ENCODE data around the gene SHPK.

Gene SHPK

GRCh38 chr17:3571043-3571900, 64.8 kb downstream of the SHPK start:
- no peak for ATAC-seq
- TF ChIP-seq CSRNP3 (CRISPR knock-in tag; IDR thresholded peaks at IDR 0.05) (no peak), SNAI2 (CRISPR knock-in tag; IDR thresholded peaks at IDR 0.05) (no peak), TCF4 (CRISPR knock-in tag; IDR thresholded peaks at IDR 0.05; ENCODE audit: borderline replicate concordance) (no peak), CREB5 (CRISPR knock-in tag; IDR thresholded peaks at IDR 0.05; ENCODE audit: low read depth) (no peak), ZNF565 (CRISPR knock-in tag; conservative IDR thresholded peaks at IDR 0.05; ENCODE audit: low read depth) (no peak), ZNF70 (CRISPR knock-in tag; IDR thresholded peaks at IDR 0.05) (no peak), ZC3H10 (CRISPR knock-in tag; IDR thresholded peaks at IDR 0.05) (no peak), ZFP30 (CRISPR knock-in tag; IDR thresholded peaks at IDR 0.05) (no peak), GLIS3 (CRISPR knock-in tag; IDR thresholded peaks at IDR 0.05) (no peak), RARB (CRISPR knock-in tag; IDR thresholded peaks at IDR 0.05) (no peak), TOX (CRISPR knock-in tag; IDR thresholded peaks at IDR 0.05; ENCODE audit: borderline replicate concordance) (no peak), CSDC2 (CRISPR knock-in tag; IDR thresholded peaks at IDR 0.05) (no peak), POU6F1 (CRISPR knock-in tag; IDR thresholded peaks at IDR 0.05; ENCODE audit: borderline replicate concordance, low read depth) (no peak), ESRRG (CRISPR knock-in tag; IDR thresholded peaks at IDR 0.05) (no peak), BACH2 (CRISPR knock-in tag; IDR thresholded peaks at IDR 0.05; ENCODE audit: borderline replicate concordance) (no peak)

- peak; percentile 21; the same call in 1 of the 3 replicates for ATAC-seq
Observed at GRCh38 chr17:3569534-3570137, 66.4 kb downstream of the SHPK start.

GRCh38 chr17:3566551-3566950, 69.5 kb downstream of the SHPK start:
- no peak for ATAC-seq
- TF ChIP-seq TSHZ2 (CRISPR knock-in tag; IDR thresholded peaks at IDR 0.05): no peak
- TF ChIP-seq CREB5 (CRISPR knock-in tag; IDR thresholded peaks at IDR 0.05; ENCODE audit: low read depth): no peak
- no peak for TF ChIP-seq PPARA (CRISPR knock-in tag; IDR thresholded peaks at IDR 0.05; ENCODE audit: borderline replicate concordance)
- no peak for TF ChIP-seq TCF4 (CRISPR knock-in tag; IDR thresholded peaks at IDR 0.05; ENCODE audit: borderline replicate concordance)
- TF ChIP-seq TOX (CRISPR knock-in tag; IDR thresholded peaks at IDR 0.05; ENCODE audit: borderline replicate concordance): no peak
- TF ChIP-seq ARNTL (CRISPR knock-in tag; IDR thresholded peaks at IDR 0.05; ENCODE audit: borderline replicate concordance, low read depth): no peak
- no peak for TF ChIP-seq CSRNP3 (CRISPR knock-in tag; IDR thresholded peaks at IDR 0.05)
- TF ChIP-seq ZFP30 (CRISPR knock-in tag; IDR thresholded peaks at IDR 0.05): no peak
- TF ChIP-seq ZFP3 (CRISPR knock-in tag; IDR thresholded peaks at IDR 0.05): no peak
- no peak for TF ChIP-seq OSR1 (CRISPR knock-in tag; IDR thresholded peaks at IDR 0.05)
- no peak for TF ChIP-seq GLIS3 (CRISPR knock-in tag; IDR thresholded peaks at IDR 0.05)

More at GRCh38 chr17:3569534-3570137, 66.4 kb downstream of the SHPK start:
- TF ChIP-seq OSR1 (CRISPR knock-in tag; IDR thresholded peaks at IDR 0.05) (no peak), CSRNP3 (CRISPR knock-in tag; IDR thresholded peaks at IDR 0.05) (no peak), ESRRG (CRISPR knock-in tag; IDR thresholded peaks at IDR 0.05) (no peak)

Measured in SK-N-SH treated with all-trans-retinoic acid at 6 μM for 48 hours (cell line).